Fibroblast of skin of right quadriceps (primary cell): ENCODE measurements around the gene CIROP.

Source experiments
- DNase-seq: peaks from one replicate; pipeline ENCODE4 v3.0.0-alpha.2; 2013

The CIROP gene

DNA sequence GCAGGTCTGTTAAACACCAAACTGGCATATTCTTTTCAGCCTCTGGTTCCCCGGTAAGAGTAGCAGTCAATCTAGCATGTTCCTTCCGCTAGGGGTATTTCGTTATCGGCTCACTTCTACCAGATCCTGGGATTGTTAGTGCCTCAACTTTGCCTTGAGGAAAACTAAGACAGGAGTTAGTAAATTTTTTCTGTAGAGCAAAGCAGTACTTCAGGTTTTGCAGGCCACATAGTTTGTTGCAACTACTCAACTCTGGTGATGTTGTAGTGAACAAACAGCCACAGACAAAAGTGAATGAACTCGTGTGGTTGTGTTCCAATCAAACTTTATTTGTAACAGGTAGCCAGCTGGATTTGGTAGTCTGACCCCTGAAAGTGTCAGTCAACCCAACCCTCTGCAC, 41.2 kb downstream of the CIROP start:
- DNase-seq, result no peak

DNA sequence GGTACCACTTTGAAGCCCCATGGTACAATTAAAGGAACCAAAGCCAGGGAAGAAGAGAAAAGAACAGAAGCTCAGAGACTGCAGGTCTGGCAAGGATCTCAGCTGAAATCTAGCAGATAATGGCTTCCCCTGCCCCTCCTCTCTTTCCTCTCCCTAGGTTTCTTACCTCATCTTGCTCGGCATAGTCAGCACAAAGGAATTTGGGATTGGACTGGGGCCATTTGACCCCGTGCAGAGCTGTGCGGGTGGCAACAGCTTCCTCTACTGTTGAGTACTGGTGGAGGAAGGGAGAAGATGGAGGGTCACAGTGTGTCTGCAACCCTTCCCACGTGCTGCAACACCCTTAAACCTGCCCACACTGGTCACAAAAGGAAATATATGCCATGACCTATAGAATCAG, 42.8 kb downstream of the CIROP start:
- peak; percentile 96 for DNase-seq

DNA sequence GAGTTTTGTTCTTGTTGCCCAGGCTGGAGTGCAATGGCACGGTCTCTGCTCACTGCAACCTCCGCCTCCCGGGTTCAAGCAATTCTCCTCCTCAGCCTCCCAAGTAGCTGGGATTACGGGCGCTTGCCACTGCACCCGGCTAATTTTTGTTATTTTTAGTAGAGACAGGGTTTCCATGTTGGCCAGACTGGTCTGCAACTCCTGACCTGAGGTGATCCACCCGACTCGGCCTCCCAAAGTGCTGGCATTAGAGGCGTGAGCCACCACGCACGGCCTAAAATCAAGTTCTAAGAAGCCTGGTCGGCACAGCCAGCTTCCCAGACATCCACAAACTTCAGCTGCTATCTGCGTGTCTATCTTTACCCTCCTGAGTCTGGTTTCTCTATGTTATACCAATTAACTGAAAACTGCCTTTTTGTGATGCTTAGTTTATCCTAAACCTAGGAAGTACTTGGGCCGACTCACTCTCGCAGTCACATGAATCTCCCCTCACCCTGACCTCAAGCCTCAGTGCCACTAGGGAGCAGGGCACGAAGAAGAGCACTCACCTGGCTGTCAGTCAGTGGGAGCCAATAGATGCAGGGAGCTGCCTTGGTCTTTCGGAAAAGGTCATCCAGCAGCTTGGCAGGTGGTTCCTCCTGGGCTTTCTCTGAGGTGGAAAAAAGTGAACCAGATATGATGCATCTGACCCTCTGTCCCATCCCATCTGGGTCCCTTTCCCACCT, 44.1 kb downstream of the CIROP start:
- DNase-seq, result no peak

DNA sequence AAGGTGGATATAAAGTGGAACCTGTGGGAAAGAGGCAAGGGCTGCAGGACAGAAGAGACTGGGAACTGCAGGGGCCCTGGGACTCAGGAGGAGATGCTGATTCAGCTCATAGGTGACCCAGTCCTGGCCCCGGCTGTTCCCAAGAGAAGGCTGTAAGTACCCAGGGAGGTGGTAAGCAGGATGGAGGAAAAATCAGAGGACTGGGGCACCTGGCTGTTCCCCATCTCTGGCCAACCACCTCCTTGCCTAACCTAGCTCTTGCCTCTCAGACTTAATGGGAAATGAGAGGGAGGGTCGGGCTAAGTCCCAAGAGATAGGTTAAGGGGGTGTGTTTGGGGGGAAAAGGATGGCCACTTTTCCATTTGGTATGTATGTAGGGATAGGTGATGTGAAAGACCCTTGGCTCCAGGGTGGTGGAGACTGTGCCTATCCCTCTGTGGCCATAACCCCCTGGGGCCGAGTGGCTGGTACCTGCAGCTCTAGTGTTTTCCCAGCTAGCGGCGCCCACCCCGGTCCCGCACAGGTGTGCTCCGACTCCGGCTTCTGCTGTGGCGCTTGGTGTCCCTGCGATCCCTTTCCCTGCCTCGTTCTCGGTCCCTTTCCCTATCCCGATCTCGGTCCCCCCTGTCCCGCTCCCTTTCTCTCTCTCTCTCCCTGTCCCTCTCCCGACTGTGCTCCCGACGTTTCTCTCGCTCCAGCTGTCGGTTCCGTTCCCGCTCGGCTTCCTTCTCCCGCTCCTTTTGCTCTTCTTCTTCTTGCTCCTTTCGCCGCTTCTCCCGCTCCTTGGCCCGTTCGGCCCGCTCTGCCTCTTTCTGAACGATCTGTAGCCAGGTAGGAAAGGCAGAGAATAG, 45.9 kb downstream of the CIROP start:
- no peak for DNase-seq

DNA sequence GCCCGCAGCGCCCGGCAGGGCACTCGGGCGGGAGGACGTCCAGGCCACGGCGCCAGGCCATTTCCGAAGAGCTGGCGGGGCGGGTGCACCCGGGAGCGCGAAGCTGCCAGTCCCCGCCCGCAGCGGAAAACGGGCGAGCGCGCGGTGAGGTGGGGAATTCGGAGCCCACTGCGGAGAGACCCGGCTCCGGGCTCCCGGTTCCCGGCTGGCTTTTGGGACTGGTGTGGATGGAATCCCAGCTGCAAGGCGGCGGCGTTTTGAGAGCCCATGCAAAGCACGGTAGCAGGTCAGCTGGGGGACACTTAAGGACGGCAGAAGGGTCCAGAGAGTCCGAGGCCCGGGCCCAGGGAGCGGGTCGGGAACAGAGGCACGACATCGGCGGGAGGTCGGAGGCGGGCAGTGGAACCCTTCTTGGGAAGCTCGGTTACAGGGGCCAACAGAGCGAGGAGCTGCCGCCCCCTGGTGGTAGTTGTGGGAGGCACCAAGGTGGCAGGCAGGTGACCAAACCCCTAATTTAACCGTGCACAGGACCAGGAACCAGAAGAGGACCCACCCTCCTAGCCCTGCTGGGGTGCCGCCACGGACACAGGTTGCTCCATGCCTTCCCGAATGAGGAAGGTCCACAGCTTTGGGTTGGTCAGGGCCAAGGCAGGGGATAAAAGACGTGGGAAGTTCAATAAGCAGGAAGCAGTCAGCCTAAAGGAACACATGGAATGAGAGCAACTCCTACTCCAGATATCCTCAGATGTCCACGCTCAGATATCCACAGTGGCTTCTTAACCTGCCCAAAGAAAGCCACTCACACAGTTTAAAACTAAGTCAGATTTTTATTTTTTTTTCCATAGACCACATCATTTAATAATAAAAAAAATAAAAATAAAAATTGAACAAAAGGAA, 46.8 kb downstream of the CIROP start:
- peak; percentile 80 for DNase-seq

DNA sequence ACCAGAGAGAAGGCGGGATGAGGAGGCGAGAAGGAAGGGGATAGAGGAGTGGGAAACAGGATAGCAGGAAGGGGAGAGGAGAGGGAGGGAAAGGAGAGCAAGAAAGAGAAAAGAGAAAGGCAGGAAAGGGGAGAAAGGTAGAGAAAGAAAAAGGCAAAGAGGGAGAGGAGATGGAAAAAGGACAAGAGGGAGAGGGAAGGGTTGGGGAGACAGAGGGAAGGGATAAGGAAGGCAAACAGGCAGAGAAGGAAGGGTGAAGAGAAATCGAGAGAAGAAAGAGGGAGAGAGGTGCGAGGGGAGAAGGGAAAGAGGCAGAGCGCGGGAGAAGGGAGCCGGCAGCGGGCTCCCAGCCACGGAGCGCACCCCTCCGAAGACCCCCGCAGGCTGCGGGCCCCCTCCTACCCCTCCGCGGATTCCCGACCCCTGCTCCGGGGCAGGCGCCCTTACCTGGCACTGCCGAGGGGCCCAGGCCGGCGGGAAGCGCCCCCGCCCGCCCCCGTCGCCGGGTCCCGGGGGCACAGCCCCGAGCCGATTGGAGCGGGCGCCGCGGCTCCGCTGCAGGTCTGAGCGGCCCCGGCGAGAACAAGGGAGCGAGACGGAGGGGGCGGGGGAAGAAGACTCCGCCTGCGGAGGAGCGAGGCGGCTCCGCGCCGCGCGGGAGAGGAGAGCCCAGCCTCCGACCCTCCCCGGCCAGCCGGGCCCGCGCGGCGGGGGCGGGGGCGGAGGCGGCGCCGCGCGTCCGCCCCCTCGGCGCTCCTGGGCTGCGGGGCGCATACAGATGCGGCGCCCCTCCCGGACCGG, 47.6 kb downstream of the CIROP start, which contains the start of gene CDH24:
Gene CDH24, minus strand, starts transcription at position 565 of the 801 bp plus-strand sequence. CDS start 1,787 bp downstream, outside the sequence.
- peak; percentile 64 for DNase-seq

DNA sequence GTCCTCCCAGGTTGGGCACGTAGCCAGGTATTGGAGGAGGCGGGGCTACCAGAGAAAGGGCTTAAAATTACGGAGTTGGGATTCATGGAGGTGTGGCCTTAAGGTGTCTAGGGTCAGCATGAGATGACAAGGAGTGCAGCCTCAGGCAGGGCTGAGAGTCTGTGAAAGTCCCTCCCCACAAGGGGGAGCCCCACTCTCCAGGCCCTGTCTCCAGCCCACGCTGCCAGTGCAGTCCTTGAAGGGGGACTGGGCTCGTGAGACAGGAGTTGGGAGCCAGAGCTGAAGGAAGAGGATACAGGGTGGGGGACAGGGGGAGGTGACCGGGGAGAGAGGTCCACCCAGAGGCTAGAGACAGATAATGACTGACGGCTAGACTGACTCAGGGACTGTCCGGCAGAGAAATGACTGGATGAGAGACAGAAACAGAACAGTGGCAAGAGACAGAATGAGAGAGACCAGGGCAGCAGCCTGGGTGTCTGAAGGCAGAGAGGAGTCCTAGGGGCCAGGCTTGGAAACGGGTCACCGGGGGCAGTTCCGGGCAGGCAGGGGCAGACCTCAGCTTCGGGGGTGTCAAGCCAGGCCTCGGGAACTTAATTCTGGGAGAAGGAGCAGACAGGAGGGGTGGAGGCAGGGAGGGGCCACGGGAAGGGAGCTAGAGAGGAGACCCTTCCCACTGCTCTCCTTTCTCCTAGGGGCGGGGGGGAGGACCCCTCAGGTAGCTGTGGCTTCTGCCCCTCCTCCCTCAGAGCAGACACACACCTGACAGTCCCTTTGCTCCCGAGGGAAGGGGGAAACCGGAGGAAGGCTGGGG, 48.4 kb downstream of the CIROP start:
- peak; percentile 63 for DNase-seq

DNA sequence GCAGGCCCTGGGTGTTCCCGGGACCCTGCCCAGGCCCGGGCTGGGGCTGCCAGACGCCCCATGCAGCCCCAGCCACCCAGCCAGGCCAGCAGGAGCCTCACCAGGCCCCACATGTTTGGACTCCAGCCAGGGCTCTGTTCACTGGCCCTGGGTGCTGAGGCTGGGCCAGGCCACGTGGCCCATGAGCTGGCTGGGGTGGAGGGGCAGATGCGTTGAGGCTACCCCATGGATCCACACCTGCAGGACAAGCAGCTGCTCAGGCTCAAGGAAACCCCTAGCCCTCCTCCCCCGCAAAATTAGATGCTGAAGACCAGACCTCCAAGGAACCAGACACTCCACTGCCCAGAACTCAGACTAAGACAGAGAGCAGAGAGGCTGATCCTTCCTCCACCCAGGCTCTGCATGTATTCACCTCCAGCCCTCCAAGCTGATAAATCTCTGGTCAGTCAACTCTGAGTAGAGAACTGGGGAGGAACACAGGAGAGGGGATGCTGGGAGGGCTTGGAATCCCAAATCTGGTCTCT, 49.1 kb downstream of the CIROP start:
- DNase-seq, result no peak

DNA sequence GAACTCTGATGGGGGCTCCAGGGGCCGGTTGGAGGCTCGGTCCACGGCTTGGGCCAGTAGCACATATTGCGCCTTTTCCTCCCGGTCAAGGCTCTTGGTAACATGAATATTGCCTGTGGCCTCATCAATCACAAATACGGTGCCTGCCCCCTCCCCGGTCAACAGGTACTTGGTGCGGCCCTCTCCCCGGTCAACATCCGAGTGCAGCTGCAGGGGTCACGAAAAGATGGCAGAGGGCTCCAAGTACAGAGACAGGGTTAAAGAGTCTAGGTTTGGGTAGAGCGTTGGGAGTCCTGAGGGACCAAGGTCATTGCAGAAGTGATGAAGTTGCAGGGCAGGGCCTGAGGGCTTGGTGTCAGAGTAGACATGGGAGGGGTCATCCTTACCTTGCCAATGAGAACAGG, 49.6 kb downstream of the CIROP start:
- DNase-seq, result no peak

DNA sequence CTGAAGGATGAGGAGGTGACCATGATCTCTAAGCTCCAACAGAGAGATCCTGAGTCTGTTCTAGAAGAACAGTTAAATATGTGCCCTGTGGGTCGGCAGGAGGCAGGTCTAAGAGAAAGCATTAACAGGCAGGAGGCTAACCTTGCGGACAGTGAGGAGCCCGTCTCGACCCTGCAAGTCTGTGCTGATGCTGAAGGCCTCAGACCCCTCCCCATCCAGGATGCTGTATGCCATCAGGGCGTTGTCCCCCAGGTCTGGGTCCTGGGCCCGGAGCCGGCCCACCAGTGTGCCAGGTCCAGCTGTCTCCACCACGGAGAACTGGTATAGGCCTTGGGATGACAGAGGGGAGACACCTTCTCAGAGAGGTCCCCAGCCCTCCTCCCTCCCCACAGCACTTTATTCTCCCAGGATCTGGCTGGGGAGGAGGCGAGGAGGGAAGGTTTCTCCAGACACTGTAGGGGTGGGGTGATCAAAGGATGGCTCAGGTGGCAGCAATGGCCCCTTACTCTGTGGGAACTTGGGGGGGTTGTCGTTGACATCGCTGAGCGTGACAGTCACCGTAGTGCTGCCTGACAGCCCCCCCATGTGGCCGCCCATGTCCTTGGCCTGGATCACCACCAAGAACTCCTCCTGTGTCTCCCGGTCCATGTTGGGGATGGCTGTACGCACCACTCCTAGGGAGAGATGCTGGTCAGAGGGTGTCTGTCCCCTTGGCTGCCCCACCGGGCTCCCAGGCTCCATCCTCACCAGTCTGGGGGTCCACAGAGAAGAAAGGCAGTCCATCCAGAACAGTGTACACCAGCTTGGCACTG, 50.6 kb downstream of the CIROP start:
- DNase-seq, result no peak

DNA sequence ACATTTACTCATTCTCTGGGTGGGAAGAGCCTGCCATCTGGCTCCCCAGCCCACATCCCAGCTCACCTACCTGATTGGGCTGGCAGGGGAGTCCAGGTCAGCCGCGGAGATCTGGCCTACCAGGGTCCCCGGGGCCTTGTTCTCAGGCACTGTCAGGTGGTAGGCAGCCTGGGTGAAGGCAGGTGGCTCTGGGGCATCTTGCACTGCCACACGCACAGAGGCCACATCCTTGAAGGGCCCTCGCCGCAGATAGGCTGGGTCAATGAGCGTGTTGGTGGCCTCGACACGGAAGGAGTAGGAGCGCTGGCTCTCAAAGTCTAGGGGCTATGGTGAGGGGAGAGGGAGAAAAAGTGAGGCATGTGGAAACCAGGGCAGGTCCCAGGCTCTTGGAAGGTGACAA, 51.4 kb downstream of the CIROP start:
- DNase-seq, result no peak

DNA sequence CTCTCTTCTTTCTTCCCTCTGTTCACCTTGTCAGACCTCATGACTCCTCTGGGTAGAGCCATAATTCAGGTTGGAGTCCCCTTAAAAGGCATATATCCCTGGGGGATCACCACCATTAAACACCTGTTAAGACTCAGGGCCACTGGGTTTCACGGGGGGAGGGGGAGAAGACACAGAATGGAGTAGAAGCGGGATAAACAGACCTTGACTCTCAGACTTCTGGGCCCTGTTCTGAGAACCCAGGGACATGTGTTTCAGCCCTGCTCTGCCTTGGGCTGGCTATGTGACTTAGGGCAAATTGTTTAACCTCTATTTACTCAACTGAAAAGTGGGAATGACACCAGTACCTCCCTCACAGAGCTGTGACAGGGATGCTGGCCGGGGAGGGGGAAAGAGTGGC, 52.1 kb downstream of the CIROP start:
- no peak for DNase-seq

DNA sequence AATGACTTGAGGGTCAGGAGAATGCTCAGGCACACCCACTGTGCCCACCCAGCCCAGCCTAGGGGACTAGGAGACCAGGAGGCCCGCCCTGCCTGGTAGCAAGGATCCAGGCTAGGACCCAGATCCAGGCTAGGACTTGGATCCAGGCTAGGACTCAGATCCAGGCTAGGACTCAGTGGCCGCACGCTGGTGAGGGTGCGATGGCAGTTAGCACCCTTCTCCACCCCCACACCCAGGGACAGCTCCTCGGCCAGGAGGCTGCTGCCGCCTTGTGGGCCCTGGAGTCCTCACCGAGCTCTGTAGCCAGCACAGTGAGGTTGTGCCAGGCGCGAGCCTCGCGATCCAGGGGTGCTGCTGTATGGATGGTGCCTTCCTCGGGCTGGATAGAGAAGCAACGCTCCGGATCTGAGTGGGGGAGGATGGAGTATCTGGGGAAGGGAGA, 52.6 kb downstream of the CIROP start:
- DNase-seq, result no peak

DNA sequence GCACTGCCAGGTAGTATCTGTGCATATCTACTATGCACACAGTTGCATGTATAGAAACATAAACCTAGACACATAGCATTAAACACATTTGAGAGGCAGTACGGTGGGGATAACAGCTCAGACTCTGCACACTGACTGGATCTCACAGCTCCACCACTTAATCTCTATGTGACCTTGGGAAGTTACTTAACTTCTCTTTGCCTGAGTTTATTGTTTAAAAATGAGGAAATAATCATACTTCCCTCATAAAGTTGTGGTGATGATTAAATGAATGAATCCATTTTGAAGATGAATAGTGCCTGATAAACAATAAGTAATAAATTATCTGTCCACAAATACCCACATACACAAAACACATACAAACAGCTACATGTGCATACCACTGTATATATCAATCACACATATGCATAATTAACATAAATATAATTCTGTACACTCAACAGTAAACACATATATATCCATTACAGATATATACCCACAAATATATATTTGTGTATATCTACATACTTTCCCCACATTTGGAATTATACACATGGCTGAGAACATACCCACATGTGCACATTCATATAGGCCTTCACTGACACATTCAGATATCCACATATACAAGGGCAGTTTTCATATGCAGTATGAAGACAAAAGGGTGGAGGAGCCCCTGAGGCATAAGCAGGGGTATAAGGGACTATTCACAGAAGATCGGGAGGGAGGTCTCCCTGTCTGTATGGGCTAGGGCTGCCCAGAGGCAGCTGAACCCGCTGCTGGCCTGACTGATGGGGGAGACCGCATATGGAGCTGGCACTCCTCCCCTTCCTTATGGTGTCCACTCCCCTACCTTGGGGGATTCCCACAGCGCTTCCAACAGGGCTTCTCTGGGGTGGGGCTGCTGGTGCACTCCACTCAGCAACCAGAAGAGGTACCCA, 53.4 kb downstream of the CIROP start:
- DNase-seq, result no peak
